Activated naive CD4-positive, alpha-beta T cell treated with anti-CD3 and anti-CD28 coated beads, Interleukin-2, amount 50 U/mL, for 16 hours (primary cell): ENCODE measurements around the gene AP3B1.
"Not testable (repeated sequence)": the region's sequence is repeated elsewhere in the genome, so short reads cannot be mapped to it uniquely, and the experiment has no call there.

Experiments
- DNase-seq: peaks from one replicate; pipeline ENCODE4 v3.0.0-alpha.2; 2020

Gene AP3B1

GRCh38 chr5:78243091-78243490 lies 51.4 kb downstream of the AP3B1 start:
- DNase-seq = no peak

GRCh38 chr5:78242001-78242400 lies 52.5 kb downstream of the AP3B1 start:
- DNase-seq = no peak

- DNase-seq = no peak
Measured at GRCh38 chr5:78237911-78238310, 56.6 kb downstream of the AP3B1 start.

- no peak for DNase-seq
Measured at GRCh38 chr5:78236046-78236445, 58.5 kb downstream of the AP3B1 start.

- DNase-seq = no peak
Measured at GRCh38 chr5:78235289-78235688, 59.2 kb downstream of the AP3B1 start.

GRCh38 chr5:78234804-78235203 lies 59.7 kb downstream of the AP3B1 start:
- DNase-seq = no peak

GRCh38 chr5:78232163-78232562 lies 62.3 kb downstream of the AP3B1 start:
- DNase-seq = no peak

GRCh38 chr5:78224358-78224757 lies 70.1 kb downstream of the AP3B1 start:
- DNase-seq = no peak

GRCh38 chr5:78221964-78222451 lies 72.5 kb downstream of the AP3B1 start:
- no peak for DNase-seq

- no peak for DNase-seq
Measured at GRCh38 chr5:78221467-78221866, 73.0 kb downstream of the AP3B1 start.

- DNase-seq = no peak
Measured at GRCh38 chr5:78215972-78216371, 78.5 kb downstream of the AP3B1 start.

GRCh38 chr5:78215565-78215964 lies 78.9 kb downstream of the AP3B1 start:
- no peak for DNase-seq

- DNase-seq = no peak
Measured at GRCh38 chr5:78213799-78214198, 80.7 kb downstream of the AP3B1 start.

GRCh38 chr5:78211052-78211451 lies 83.4 kb downstream of the AP3B1 start:
- no peak for DNase-seq

GRCh38 chr5:78204241-78204640 lies 90.3 kb downstream of the AP3B1 start:
- DNase-seq = no peak

GRCh38 chr5:78203815-78204214 lies 90.7 kb downstream of the AP3B1 start:
- no peak for DNase-seq

GRCh38 chr5:78190402-78190801 lies 104.1 kb downstream of the AP3B1 start:
- no peak for DNase-seq

- not testable (repeated sequence) for DNase-seq
Measured at GRCh38 chr5:78188681-78189080, 105.8 kb downstream of the AP3B1 start.

GRCh38 chr5:78187172-78187571 lies 107.3 kb downstream of the AP3B1 start:
- DNase-seq = no peak

- no peak for DNase-seq
Measured at GRCh38 chr5:78182838-78183237, 111.7 kb downstream of the AP3B1 start.

GRCh38 chr5:78178356-78178755 lies 116.1 kb downstream of the AP3B1 start:
- no peak for DNase-seq

GRCh38 chr5:78170335-78170734 lies 124.2 kb downstream of the AP3B1 start:
- not testable (repeated sequence) for DNase-seq

- no peak for DNase-seq
Measured at GRCh38 chr5:78162253-78162862, 132.1 kb downstream of the AP3B1 start.

GRCh38 chr5:78157001-78157400 lies 137.5 kb downstream of the AP3B1 start:
- no peak for DNase-seq

GRCh38 chr5:78151594-78152271 lies 142.8 kb downstream of the AP3B1 start:
- DNase-seq = no peak
